Osteocyte (in vitro differentiated cells): ENCODE results near the gene DNAH5. TPM values are rescaled to one million over a fixed set of nuclear protein-coding genes. Genes with fewer than 3 reads are reported as not detected.

Experiments used
- DNase-seq: peaks from one replicate; pipeline ENCODE4 v3.0.0; 2021; ENCODE audit warnings: mixed read lengths; ENCODE audit not compliant: unreplicated experiment; ENCODE audit errors: extremely low spot score
- H3K27ac Mint-ChIP-seq: one replicate; pipeline ENCODE4 v1.8.0; 2021; ENCODE audit warnings: mild to moderate bottlenecking, mixed read lengths; ENCODE audit not compliant: unreplicated experiment
- H3K27me3 Mint-ChIP-seq: one replicate; pipeline ENCODE4 v1.8.0; 2021; ENCODE audit warnings: mixed read lengths; ENCODE audit not compliant: unreplicated experiment
- H3K36me3 Mint-ChIP-seq: one replicate; pipeline ENCODE4 v1.8.0; 2021; ENCODE audit warnings: mixed read lengths; ENCODE audit not compliant: unreplicated experiment
- H3K4me1 Mint-ChIP-seq: one replicate; pipeline ENCODE4 v1.8.0; 2021; ENCODE audit warnings: mixed read lengths; ENCODE audit not compliant: unreplicated experiment
- H3K4me3 Mint-ChIP-seq: one replicate; pipeline ENCODE4 v1.8.0; 2021; ENCODE audit warnings: mild to moderate bottlenecking, moderate library complexity, mixed read lengths; ENCODE audit not compliant: unreplicated experiment
- H3K9me3 Mint-ChIP-seq: one replicate; pipeline ENCODE4 v1.8.0; 2021; ENCODE audit warnings: mixed read lengths; ENCODE audit not compliant: unreplicated experiment
- CTCF ChIP-seq: fragments of 200-600 bp; sonication (generic); IDR thresholded peaks from 2 replicates; pipeline ENCODE4 v1.5.0; 2021; ENCODE audit warnings: antibody characterized with exemption, mild to moderate bottlenecking, moderate library complexity
- total RNA-seq: library from RNA; stranded (reverse); gene quantifications from 2 replicates; pipeline ENCODE4 v1.2.1, GENCODE V29; 2021

Gene DNAH5
- total RNA-seq, 1 donor from 2014 or later: 0.21 TPM

GRCh38 chr5:13919786-13920185 is 24.7 kb downstream of the DNAH5 start:
- Mint-ChIP-seq H3K9me3 (no peaks in the 10 kb centered on the region), H3K36me3 (no peaks in the 10 kb centered on the region), H3K4me3 (no peak overlapping the region), H3K27me3 (no peaks in the 10 kb centered on the region), H3K27ac (no peak overlapping the region), H3K4me1 (no peaks in the 10 kb centered on the region)
- no peak for DNase-seq
- TF ChIP-seq CTCF: no peak

DNA sequence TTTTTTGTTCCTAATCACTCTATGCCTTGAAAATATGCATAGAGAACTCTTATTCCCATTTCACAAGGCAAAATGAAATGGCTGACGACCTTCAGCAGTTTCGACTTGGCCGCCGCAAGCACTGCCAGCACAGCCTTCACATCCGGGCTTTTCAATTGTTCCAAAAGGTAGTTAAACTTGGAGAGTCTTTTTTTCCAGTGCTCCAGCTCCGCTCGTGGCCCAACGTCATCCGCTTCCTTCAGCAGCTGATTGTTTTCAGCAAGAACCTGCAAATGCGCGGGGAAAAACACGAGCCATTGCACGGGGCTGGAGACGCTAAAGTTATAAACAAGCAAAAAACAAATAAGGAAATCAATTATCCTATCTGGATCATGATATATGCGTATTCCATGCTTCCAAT is 25.4 kb downstream of the DNAH5 start:
- no peaks in the 10 kb centered on the region for H3K27me3 Mint-ChIP-seq
- TF ChIP-seq CTCF: no peak
- H3K36me3 Mint-ChIP-seq: no peaks in the 10 kb centered on the region

GRCh38 chr5:13917061-13917460 is 27.4 kb downstream of the DNAH5 start:
- Mint-ChIP-seq H3K36me3 (no peaks in the 10 kb centered on the region), H3K4me3 (no peak overlapping the region), H3K4me1 (no peaks in the 10 kb centered on the region), H3K27ac (no peak overlapping the region), H3K9me3 (no peaks in the 10 kb centered on the region), H3K27me3 (no peaks in the 10 kb centered on the region)
- TF ChIP-seq CTCF: no peak
- DNase-seq: no peak

More for the DNA sequence above, 25.4 kb downstream of the DNAH5 start:
- Mint-ChIP-seq H3K9me3 (no peaks in the 10 kb centered on the region), H3K4me3 (no peak overlapping the region), H3K4me1 (no peaks in the 10 kb centered on the region), H3K27ac (no peak overlapping the region)
- DNase-seq: no peak

DNA sequence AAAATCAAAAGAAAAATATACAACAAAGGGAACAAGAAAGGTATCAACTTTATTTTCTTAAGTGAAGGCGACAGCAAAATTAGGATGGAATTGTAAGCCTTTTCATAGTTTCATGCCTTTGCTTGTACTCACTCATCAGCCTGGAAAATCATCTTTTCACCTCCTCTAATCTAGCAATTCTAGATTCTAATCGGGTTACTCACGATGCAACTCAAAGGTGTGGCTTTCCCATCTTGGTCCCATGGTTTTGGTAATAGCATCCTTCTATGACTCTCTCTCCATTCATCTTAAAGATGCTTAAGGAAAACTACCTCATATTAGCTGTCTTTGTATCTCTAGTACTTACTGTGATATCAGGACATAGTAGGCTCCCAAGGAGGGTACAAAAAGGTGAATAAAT is 30.5 kb downstream of the DNAH5 start:
- no peak overlapping the region for H3K27ac Mint-ChIP-seq
- no peak for TF ChIP-seq CTCF
- H3K4me3 Mint-ChIP-seq: no peak overlapping the region
- H3K9me3 Mint-ChIP-seq: no peaks in the 10 kb centered on the region
- no peaks in the 10 kb centered on the region for H3K27me3 Mint-ChIP-seq
- no peaks in the 10 kb centered on the region for H3K4me1 Mint-ChIP-seq
- no peaks in the 10 kb centered on the region for H3K36me3 Mint-ChIP-seq
- no peak for DNase-seq

- Mint-ChIP-seq H3K4me1 (no peaks in the 10 kb centered on the region), H3K4me3 (no peak overlapping the region), H3K27ac (no peak overlapping the region), H3K9me3 (no peaks in the 10 kb centered on the region), H3K36me3 (no peaks in the 10 kb centered on the region), H3K27me3 (peaks cover 7% of the 10 kb centered on the region)
- TF ChIP-seq CTCF: no peak
- no peak for DNase-seq
These were observed 33.7 kb downstream of the DNAH5 start for GRCh38 chr5:13910637-13911288.
